Activated naive CD8-positive, alpha-beta T cell treated with anti-CD3 and anti-CD28 coated beads, Interleukin-2, amount 50 U/mL, for 16 hours (primary cell): Measurements from ENCODE around the gene FOXP1.

Source experiments
- DNase-seq: peaks from one replicate; pipeline ENCODE4 v3.0.0-alpha.2; 2020; ENCODE audit warnings: low read depth, low spot score

The FOXP1 gene

GRCh38 chr3:71010726-71011455, 572.6 kb downstream of the FOXP1 start:
- peak; percentile 54 for DNase-seq

- no peak for DNase-seq
Observed at GRCh38 chr3:71008350-71008935, 575.1 kb downstream of the FOXP1 start.

DNA sequence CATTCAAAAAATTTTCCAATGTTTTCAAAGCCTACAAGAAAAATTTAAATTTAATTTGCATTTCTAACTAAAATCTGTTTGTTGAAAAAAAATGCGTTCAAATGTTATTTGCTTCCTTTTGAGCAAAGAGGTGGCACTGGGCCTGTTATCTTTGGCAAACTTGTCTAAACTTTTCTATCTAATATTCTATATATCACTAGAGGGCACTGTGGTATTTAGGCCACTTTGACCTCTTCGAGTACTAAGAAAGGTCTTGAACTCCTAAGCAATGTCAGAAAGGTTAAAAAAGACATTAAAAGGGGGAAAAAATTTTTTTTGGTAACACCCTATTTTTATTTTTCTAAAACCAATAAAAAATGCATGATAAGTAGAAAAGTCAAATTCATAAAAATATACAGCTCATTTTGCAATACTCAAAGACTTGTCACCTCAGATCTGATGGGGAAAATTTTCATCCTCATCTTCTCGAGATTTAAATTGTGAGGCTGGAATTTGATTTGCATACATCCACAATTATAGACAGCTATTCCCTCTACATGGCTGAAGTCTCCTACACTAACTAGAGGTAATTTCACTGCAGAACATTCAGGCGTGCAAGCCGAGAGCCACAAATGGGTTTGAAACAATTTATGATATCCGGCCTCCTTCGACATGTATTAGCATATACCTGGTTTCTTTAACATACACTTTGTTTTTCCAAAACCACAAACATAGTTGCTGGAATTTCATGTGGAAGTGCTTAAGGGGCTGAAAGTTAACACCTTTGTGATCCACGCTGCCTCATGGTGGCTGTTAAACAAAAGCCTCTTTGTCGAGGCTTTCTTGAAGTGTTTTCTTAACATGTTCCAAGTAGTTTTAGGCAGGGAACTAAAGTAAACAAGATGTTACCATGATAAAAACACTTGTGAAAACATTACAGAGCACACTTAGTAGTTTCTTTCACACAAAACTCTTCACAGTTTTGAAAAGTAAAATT, 576.4 kb downstream of the FOXP1 start:
- no peak for DNase-seq

DNA sequence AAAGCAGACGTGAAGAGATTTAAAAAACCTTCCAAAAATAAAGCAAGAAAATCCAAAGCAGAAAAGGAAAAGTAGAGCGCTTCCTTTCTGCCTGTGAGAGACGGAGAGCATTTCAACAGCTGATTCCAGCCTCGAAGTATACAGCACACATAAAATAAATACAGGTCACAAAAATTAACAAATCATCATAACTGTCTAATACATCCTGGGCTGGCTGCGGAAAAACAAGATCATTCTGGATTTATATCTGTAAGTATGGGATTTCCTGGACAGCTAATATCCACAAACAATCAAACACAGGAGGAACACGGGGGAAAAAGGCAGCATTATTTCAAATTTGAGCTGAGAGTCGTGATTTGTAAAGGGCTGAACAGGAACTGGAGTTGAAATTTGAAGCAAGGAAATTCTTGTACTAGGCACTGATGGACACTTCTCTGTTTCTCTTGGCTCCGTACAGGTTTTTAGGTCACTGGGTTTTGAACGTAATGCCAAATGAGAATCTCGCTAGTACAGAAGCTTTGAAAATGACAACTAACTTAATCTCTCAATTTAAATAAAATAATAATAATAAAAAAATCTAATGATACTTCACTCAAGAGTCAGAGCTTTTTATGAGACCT, 577.7 kb downstream of the FOXP1 start:
- DNase-seq = no peak

DNA sequence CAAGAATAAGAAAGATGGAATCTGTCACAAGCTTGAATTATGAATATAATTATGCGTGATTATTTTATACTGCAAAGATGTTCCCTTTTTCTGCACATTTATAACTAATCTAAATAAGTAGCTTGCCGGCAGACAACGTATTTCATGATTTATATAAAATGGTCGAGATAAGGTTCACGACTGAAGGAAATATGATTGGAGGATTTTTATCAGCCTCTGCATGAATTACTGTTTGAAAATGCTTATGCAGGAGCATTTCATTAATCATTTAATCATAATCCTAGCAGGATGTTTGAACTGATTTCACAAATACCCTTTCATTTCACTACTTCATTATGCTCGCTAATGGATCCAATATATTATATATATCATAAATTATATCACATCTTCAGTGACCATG, 580.0 kb downstream of the FOXP1 start:
- DNase-seq = no peak

DNA sequence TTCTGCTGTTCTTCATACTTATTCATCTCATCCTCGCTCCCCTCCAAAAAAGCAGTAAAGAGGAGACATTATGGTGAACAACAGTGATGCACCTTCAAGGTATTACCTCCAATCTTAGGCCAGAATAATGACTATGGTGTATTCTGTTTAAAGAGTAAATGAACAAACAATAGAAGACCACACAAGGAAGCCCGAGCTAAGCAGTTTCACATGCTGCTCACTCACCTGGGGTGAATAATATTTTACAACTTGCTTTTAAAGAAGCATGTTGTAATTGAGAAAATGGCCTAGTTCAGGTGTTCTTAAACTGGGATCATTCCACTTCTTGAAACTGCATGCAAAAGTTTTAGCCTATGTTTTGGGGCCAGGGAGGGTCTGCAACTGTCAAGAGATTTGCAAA, 581.2 kb downstream of the FOXP1 start:
- no peak for DNase-seq

DNA sequence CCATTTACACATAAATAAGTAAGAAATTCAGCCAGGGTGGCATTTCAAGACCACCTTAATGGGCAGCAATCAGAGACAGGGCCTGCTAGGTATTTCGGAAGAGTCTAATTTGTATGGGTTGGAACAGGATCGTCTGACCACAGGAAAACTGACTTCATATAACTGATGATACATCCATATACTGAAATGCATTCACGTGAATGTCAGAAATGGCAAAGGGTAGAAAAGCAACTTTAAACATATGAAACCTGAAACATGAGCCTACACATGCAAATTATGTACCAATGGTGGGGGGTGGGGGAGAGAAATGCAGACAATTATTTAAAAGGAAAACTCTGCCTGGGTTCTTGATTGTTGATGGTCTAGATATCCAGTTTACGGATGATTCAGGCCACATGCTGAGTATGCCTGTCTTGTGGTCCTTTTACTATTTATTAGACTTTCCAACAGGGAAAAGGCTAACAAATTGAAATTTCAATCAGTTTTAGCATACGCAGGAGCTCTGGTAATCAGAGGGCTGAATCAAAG, 582.2 kb downstream of the FOXP1 start:
- no peak for DNase-seq

DNA sequence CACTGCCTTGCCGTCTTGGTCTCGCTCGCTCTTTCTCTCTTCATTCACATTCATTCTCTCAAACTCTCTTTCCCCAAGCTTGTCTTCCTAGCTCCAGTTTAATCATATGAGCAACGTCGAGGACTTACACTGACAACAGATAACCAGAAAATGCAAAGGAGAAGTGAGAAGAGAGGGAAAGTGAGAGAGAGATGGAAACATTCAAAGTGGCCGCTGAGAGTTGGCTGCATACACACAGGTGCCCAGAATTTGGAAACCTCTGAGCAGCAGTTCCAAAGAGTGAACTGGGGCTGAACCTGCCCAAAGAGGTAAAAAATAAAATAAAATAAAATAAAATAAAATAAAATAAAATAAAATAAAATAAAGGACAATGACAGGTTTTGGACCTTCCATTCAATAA, 583.0 kb downstream of the FOXP1 start:
- DNase-seq = no peak

DNA sequence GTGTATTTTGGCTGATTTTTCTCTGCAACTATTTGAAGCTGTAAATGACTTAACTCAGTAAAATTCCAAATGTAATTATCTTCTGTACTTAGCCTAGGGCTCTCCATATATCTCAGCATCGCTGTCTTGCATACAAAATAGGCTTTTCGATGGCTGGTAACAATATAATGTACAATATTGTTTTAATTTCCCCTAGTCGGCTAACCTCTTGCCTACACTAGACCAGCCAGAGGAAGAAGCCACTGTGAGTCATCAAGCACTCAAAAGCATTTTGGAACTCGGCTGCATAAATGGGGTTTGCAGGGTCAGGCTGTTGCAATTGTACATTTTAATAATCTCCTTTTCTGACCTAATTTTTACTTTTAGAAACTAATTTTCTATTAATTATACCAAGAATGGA, 583.8 kb downstream of the FOXP1 start:
- DNase-seq = no peak

- DNase-seq = no peak
Observed at GRCh38 chr3:70996082-70996481, 587.4 kb downstream of the FOXP1 start.

DNA sequence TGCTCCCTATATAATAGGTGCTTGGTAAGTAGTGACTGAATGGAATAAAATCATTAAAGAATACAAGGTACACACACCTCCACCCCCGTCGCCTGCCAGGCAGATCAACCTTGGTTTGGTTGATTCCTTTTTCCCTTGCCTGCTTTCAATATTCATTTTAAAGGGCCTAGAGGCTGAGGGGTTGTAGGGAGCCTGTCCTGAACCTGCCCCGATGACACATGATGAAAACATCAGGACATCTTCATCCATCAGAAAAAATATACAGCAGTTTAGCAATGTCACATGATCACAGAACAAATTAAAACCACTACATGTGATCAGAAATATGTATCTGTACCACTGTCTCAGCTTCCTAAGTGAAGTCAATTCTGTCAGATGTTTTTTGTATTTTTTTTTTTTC, 588.9 kb downstream of the FOXP1 start:
- DNase-seq = no peak

GRCh38 chr3:70992562-70993204, 590.8 kb downstream of the FOXP1 start:
- no peak for DNase-seq

DNA sequence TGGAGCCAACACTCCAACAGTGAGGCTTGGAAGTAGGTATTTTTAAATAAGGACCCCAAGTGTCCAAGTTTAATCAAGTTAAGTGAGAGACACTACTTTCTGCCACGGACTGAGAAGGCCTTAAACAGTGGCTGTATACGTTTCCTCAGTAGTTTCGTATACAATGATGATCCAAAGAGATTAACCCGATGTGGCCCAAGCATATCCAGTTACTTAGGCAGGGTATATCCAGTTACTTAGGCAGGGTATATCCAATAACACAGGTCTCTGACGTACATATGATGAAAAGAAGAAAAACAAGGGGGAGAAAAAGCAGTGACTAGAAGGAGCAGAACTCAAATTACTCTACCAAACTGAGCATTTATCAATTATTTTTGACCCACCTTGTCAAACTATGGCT, 591.4 kb downstream of the FOXP1 start:
- no peak for DNase-seq

GRCh38 chr3:70990723-70991122, 592.8 kb downstream of the FOXP1 start:
- no peak for DNase-seq

DNA sequence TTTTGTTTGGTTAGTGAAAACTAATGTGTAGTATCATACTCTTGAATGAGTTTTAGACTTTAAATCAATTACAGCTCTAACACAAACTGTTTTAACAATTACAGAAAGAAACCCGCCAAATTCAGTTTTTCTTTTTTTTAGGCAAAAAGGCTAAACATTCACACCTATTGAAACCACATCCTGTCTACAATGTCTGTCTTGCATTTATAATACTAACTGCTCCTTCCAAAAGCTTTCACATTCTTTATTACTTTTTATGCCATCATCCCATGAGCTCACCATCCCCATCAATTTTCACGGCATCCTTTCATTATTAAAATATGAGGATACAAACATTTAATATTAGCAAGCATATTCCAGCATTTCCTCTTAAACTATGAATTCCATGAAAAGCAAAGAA, 593.3 kb downstream of the FOXP1 start:
- DNase-seq = no peak

GRCh38 chr3:70989174-70989573, 594.4 kb downstream of the FOXP1 start:
- DNase-seq = no peak

DNA sequence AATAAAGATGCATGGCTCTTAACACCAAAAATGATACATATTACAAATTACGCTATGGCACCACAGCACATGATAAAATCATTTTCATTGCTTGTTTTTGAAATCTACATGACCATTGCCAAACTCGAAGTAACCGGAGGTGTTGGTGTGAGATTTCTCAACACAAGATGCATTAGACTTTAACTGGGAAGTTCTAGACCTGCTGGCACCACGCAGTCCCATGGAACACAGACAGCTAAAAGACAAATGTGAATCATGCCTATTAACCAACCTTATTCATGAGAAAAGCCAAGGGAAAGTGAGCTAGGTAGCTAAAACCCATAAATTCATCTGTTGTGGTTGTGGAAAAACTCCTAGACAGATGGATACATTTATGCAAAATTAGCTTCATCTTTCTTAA, 595.4 kb downstream of the FOXP1 start:
- no peak for DNase-seq

- no peak for DNase-seq
Observed at GRCh38 chr3:70985572-70985971, 598.0 kb downstream of the FOXP1 start.

DNA sequence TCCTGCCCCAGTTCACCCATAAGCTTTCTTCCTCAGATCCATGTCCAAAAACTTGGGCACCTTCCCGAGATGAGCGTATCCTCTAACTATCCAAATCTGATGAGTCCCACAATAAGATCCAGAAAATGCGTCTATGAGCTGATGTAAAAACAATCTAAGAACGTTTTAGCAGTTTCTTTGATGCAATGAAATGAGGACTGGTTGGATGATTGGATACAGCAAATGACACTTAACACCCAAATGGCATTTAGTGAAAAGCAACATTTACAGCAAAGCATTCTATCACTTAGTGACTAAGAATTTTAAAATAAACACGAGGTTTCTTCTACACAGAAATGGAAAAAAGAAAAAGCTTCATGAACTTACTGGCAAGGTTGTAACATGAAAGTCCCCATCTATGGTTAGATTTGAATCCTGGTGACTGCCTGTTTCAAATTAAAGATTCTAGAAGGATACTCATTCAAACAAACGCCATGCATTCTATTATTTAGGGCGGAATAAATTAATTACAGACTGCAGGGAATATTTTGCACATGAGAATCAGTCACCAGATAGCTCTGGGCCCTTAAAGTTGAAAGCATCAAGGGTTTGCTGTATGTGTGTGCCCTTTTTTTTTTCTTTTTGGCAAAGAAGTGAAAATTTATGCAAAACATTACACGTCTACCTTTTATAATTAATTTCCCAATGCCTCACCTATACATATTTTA, 598.6 kb downstream of the FOXP1 start:
- no peak for DNase-seq

- DNase-seq = no peak
Observed at GRCh38 chr3:70982700-70983140, 600.8 kb downstream of the FOXP1 start.

DNA sequence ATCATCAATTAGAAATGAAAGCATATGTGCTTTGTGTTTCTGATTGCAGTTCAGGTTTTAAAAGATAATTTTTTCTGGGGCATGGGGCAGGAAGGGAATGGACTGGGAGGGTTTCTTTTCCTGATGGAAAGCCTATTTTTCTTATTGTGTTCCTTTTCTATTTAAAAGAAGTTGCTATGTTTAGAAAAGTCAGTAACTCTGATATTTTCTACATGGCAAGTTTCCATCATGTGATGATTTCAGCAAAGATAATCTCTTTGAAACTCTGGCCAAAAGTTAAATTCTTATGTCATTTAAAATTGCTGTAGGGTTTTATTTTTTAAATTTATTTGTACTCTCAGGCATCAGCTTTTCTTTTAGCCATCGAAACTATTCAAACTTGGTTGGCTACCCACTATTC, 601.2 kb downstream of the FOXP1 start:
- no peak for DNase-seq
